Neural cell (in vitro differentiated cells): ENCODE data around the gene DAP. TPM values are rescaled to one million over a fixed set of nuclear protein-coding genes. Genes with fewer than 3 reads are reported as not detected.

ENCODE experiments used
- H2AFZ ChIP-seq: fragments of 200-600, 300-800 bp; sonication (generic), shearing (Covaris generic); 2 replicates; pipeline ENCODE4 v1.6.0; 2014; ENCODE audit warnings: low read depth, mild to moderate bottlenecking, antibody characterized with exemption, low read length, moderate library complexity
- H3F3A ChIP-seq: fragments of 200-600 bp; shearing (Covaris generic); 2 replicates; pipeline ENCODE4 v1.6.1; 2016; ENCODE audit warnings: mild to moderate bottlenecking, moderate library complexity, mixed read lengths, antibody characterized with exemption, low read length; ENCODE audit not compliant: insufficient read depth, poor library complexity, severe bottlenecking
- H3K27ac ChIP-seq: fragments of 200-600, 300-800 bp; sonication (generic), shearing (Covaris generic); 2 replicates; pipeline ENCODE4 v1.5.1; 2014; ENCODE audit warnings: mild to moderate bottlenecking, low read length, moderate library complexity
- H3K27me3 ChIP-seq: fragments of 300-800, 200-600 bp; sonication (generic), shearing (Covaris generic); 2 replicates; pipeline ENCODE4 v1.6.0; 2014; ENCODE audit warnings: mild to moderate bottlenecking, low read depth, low read length, moderate library complexity; ENCODE audit not compliant: insufficient read depth
- H3K36me3 ChIP-seq: fragments of 300-800, 200-600 bp; sonication (generic), shearing (Covaris generic); 2 replicates; pipeline ENCODE4 v1.5.1; 2014; ENCODE audit warnings: mild to moderate bottlenecking, antibody characterized with exemption, low read length, moderate library complexity; ENCODE audit not compliant: insufficient read depth
- H3K4me2 ChIP-seq: fragments of 300-800, 200-600 bp; sonication (generic), shearing (Covaris generic); 2 replicates; pipeline ENCODE4 v1.6.0; 2014; ENCODE audit warnings: mild to moderate bottlenecking, low read length
- H3K4me3 ChIP-seq: fragments of 300-800, 200-600 bp; sonication (generic), shearing (Covaris generic); 2 replicates; pipeline ENCODE4 v1.5.1; 2014; ENCODE audit warnings: mild to moderate bottlenecking, low read length, moderate library complexity
- H3K79me2 ChIP-seq: fragments of 200-600 bp; shearing (Covaris generic); replicated peaks from 2 replicates; pipeline ENCODE4 v1.6.0; 2014; ENCODE audit warnings: mild to moderate bottlenecking, low read length, moderate library complexity; ENCODE audit not compliant: insufficient read depth
- H3K9ac ChIP-seq: fragments of 300-800, 200-600 bp; sonication (generic), shearing (Covaris generic); 2 replicates; pipeline ENCODE4 v1.6.1; 2016; ENCODE audit warnings: mild to moderate bottlenecking, low read length, mixed read lengths
- H3K9me2 ChIP-seq: fragments of 200-600 bp; shearing (Covaris generic); 2 replicates; pipeline ENCODE4 v1.6.1; 2016; ENCODE audit warnings: mild to moderate bottlenecking, low read length, mixed read lengths; ENCODE audit not compliant: insufficient read depth
- H3K9me3 ChIP-seq: fragments of 200-600, 300-800 bp; sonication (generic), shearing (Covaris generic); 2 replicates; pipeline ENCODE4 v1.6.1; 2016; ENCODE audit warnings: mild to moderate bottlenecking, mixed run types, low read length, moderate library complexity, mixed read lengths
- H4K20me1 ChIP-seq: fragments of 200-600 bp; shearing (Covaris generic); 2 replicates; pipeline ENCODE4 v1.6.1; 2016; ENCODE audit warnings: mild to moderate bottlenecking, mixed run types; ENCODE audit not compliant: insufficient read depth
- CTCF ChIP-seq: fragments of 450-650 bp; IDR thresholded peaks from 2 replicates; pipeline ENCODE4 v1.5.1; 2014; ENCODE audit warnings: antibody characterized with exemption, mild to moderate bottlenecking, moderate library complexity; ENCODE audit not compliant: poor library complexity, severe bottlenecking
- EP300 ChIP-seq: fragments of 450-650 bp; conservative IDR thresholded peaks from 2 replicates; pipeline ENCODE4 v1.6.1; 2014; ENCODE audit warnings: antibody characterized with exemption, mild to moderate bottlenecking, moderate library complexity; ENCODE audit not compliant: poor library complexity, severe bottlenecking
- EZH2 ChIP-seq: fragments of 200-600, 300-800 bp; shearing (Covaris generic), sonication (generic); IDR thresholded peaks from 2 replicates; pipeline ENCODE4 v1.6.1; 2014; ENCODE audit warnings: antibody characterized with exemption, low read length, borderline replicate concordance, mild to moderate bottlenecking; ENCODE audit not compliant: insufficient read depth, poor library complexity, severe bottlenecking
- MXI1 ChIP-seq: fragments of 450-650 bp; conservative IDR thresholded peaks from 2 replicates; pipeline ENCODE4 v1.6.1; 2014; ENCODE audit warnings: antibody characterized with exemption, mild to moderate bottlenecking; ENCODE audit not compliant: poor library complexity, severe bottlenecking
- POLR2AphosphoS5 ChIP-seq: IDR thresholded peaks from 2 replicates; pipeline ENCODE4 v1.6.1; 2012
- RAD21 ChIP-seq: fragments of 450-650 bp; conservative IDR thresholded peaks from 2 replicates; pipeline ENCODE4 v1.6.1; 2014; ENCODE audit warnings: antibody characterized with exemption, mild to moderate bottlenecking, moderate library complexity
- REST ChIP-seq: IDR thresholded peaks from 2 replicates; pipeline ENCODE4 v1.6.1; 2012; ENCODE audit warnings: borderline replicate concordance
- SMC3 ChIP-seq: fragments of 450-650 bp; conservative IDR thresholded peaks from 2 replicates; pipeline ENCODE4 v1.6.1; 2014; ENCODE audit warnings: antibody characterized with exemption, mild to moderate bottlenecking, moderate library complexity; ENCODE audit not compliant: poor library complexity
- TAF1 ChIP-seq: IDR thresholded peaks from 2 replicates; pipeline ENCODE4 v1.6.1; 2012; ENCODE audit warnings: low read depth
- polyA plus RNA-seq: library from polyadenylated mRNA; depleted of rRNA; stranded (reverse); fragments of >200 nt; gene quantifications from 2 replicates; pipeline ENCODE4 v1.2.3, GENCODE V29; 2014

The DAP gene
- polyA plus RNA-seq, 1 donor from 2014 or later: 9.3 TPM

GRCh38 chr5:10689391-10690081 is 71.5 kb downstream of the DAP start:
- Histone ChIP-seq H3K9ac (no peak overlapping the region), H4K20me1 (no peaks in the 10 kb centered on the region)

GRCh38 chr5:10688651-10689171 is 72.3 kb downstream of the DAP start:
- no peak overlapping the region for H3K9ac ChIP-seq
- no peaks in the 10 kb centered on the region for H3F3A ChIP-seq
- H3K9me3 ChIP-seq: no peaks in the 10 kb centered on the region
- no peak overlapping the region for H2AFZ ChIP-seq
- no peak overlapping the region for H3K27ac ChIP-seq
- H3K4me2 ChIP-seq: no peak overlapping the region
- no peaks in the 10 kb centered on the region for H3K9me2 ChIP-seq
- H3K79me2 ChIP-seq: no peaks in the 10 kb centered on the region
- no peaks in the 10 kb centered on the region for H3K36me3 ChIP-seq
- H4K20me1 ChIP-seq: no peaks in the 10 kb centered on the region
- no peaks in the 10 kb centered on the region for H3K27me3 ChIP-seq
- no peak for TF ChIP-seq POLR2AphosphoS5
- no peak for TF ChIP-seq MXI1
- TF ChIP-seq CTCF: no peak
- no peak for TF ChIP-seq RAD21
- H3K4me3 ChIP-seq: no peak overlapping the region

More at GRCh38 chr5:10689391-10690081, 71.5 kb downstream of the DAP start:
- Histone ChIP-seq H3F3A (no peaks in the 10 kb centered on the region), H3K79me2 (no peaks in the 10 kb centered on the region), H3K4me3 (no peak overlapping the region), H3K36me3 (no peaks in the 10 kb centered on the region), H3K9me3 (no peaks in the 10 kb centered on the region), H3K27ac (no peak overlapping the region), H3K4me2 (no peak overlapping the region), H3K27me3 (no peaks in the 10 kb centered on the region), H3K9me2 (no peaks in the 10 kb centered on the region), H2AFZ (no peak overlapping the region)
- TF ChIP-seq CTCF (no peak), MXI1 (no peak), EP300 (no peak), EZH2 (no peak), SMC3 (no peak), POLR2AphosphoS5 (no peak), TAF1 (no peak), RAD21 (no peak), REST (no peak)
